Jurkat, Clone E6-1 (cell line): Measurements from ENCODE around the gene NIT1. TPM values are rescaled to one million over a fixed set of nuclear protein-coding genes. Genes with fewer than 3 reads are reported as not detected.

Experiments used
- DNase-seq: peaks from one replicate; pipeline ENCODE4 v3.0.0-alpha.2; 2011; ENCODE audit warnings: low read depth, low spot score
- H3K4me3 ChIP-seq: 2 replicates; pipeline ENCODE4 v1.5.1; 2011; ENCODE audit warnings: mild to moderate bottlenecking, low read length, control low read depth, moderate library complexity
- polyA plus RNA-seq: library from polyadenylated mRNA; unstranded; fragments of >200 nt; gene quantifications from one replicate; pipeline ENCODE4 v1.2.1, GENCODE V29; 2012; ENCODE audit warnings: missing spikeins; ENCODE audit not compliant: insufficient read length, insufficient read depth

The NIT1 gene
- polyA plus RNA-seq: 65.0 TPM

GRCh38 chr1:161117759-161118581 is at the start of gene NIT1, which contains the start of gene PFDN2:
Gene NIT1 (plus strand): TSS chr1:161118105. CDS start chr1:161118177, 72 bp downstream.
Gene PFDN2 (minus strand): TSS chr1:161118037. CDS start chr1:161118026, 11 bp downstream.
- H3K4me3 ChIP-seq: peak within 1 kb of the TSS; percentile 100
- peak; percentile 60 for DNase-seq

GRCh38 chr1:161068306-161069234 is 49.3 kb upstream of the NIT1 start:
- peak overlapping the region; percentile 93 for H3K4me3 ChIP-seq

GRCh38 chr1:161069241-161069640 is 48.7 kb upstream of the NIT1 start:
- no peak for DNase-seq
- H3K4me3 ChIP-seq: peak overlapping the region; percentile 93

More at GRCh38 chr1:161068306-161069234, 49.3 kb upstream of the NIT1 start:
- DNase-seq: peak; percentile 91

GRCh38 chr1:161069731-161070270 is 48.1 kb upstream of the NIT1 start, which contains the start of gene ARHGAP30:
Gene ARHGAP30 (minus strand): TSS chr1:161069891. CDS start chr1:161069624, 267 bp downstream.
- peak; percentile 96 for DNase-seq
- H3K4me3 ChIP-seq: peak within 1 kb of the TSS; percentile 93

GRCh38 chr1:161070761-161071160 is 47.1 kb upstream of the NIT1 start:
- DNase-seq: no peak
- H3K4me3 ChIP-seq: no peak overlapping the region

- no peak overlapping the region for H3K4me3 ChIP-seq
- peak; percentile 28 for DNase-seq
Measured at GRCh38 chr1:161071886-161072371, 46.0 kb upstream of the NIT1 start.

- H3K4me3 ChIP-seq: no peak overlapping the region
- DNase-seq: no peak
Measured at GRCh38 chr1:161072751-161073449, 45.0 kb upstream of the NIT1 start.

- H3K4me3 ChIP-seq: no peak overlapping the region
- DNase-seq: no peak
Measured at GRCh38 chr1:161073474-161074121, 44.3 kb upstream of the NIT1 start.

- no peak overlapping the region for H3K4me3 ChIP-seq
Measured at GRCh38 chr1:161074676-161075368, 43.1 kb upstream of the NIT1 start.

GRCh38 chr1:161076410-161076809 is 41.5 kb upstream of the NIT1 start:
- no peak overlapping the region for H3K4me3 ChIP-seq
- DNase-seq: no peak

More at GRCh38 chr1:161074676-161075368, 43.1 kb upstream of the NIT1 start:
- no peak for DNase-seq

GRCh38 chr1:161077426-161077825 is 40.5 kb upstream of the NIT1 start:
- no peak overlapping the region for H3K4me3 ChIP-seq
- no peak for DNase-seq

- DNase-seq: no peak
- H3K4me3 ChIP-seq: no peak overlapping the region
Measured at GRCh38 chr1:161079436-161080110, 38.3 kb upstream of the NIT1 start.

GRCh38 chr1:161080441-161081405 is 37.2 kb upstream of the NIT1 start:
- DNase-seq: no peak
- H3K4me3 ChIP-seq: no peak overlapping the region

GRCh38 chr1:161081519-161081918 is 36.4 kb upstream of the NIT1 start:
- H3K4me3 ChIP-seq: no peak overlapping the region
- DNase-seq: no peak

GRCh38 chr1:161082483-161082882 is 35.4 kb upstream of the NIT1 start:
- DNase-seq: no peak
- H3K4me3 ChIP-seq: no peak overlapping the region
